H9 (cell line): Measurements from ENCODE around the gene CPNE2. TPM values are rescaled to one million over a fixed set of nuclear protein-coding genes. Genes with fewer than 3 reads are reported as not detected.

Source experiments
- DNase-seq: peaks from one replicate; pipeline ENCODE4 v3.0.0-alpha.2; 2017
- H2AFZ ChIP-seq: one replicate; pipeline ENCODE4 v1.6.1; 2013; ENCODE audit warnings: mild to moderate bottlenecking, low read length, control low read depth, moderate library complexity
- H2AK5ac ChIP-seq: 2 replicates; pipeline ENCODE4 v1.6.1; 2013; ENCODE audit warnings: low read length, control low read depth, mixed read lengths; ENCODE audit not compliant: insufficient read length
- H2BK120ac ChIP-seq: one replicate; pipeline ENCODE4 v1.6.1; 2013; ENCODE audit warnings: low read depth, mild to moderate bottlenecking, low read length, control low read depth, inconsistent platforms; ENCODE audit not compliant: poor library complexity, severe bottlenecking
- H2BK12ac ChIP-seq: 2 replicates; pipeline ENCODE4 v1.6.1; 2013; ENCODE audit warnings: low read length, control low read depth, mixed read lengths, low read depth; ENCODE audit not compliant: insufficient read length
- H2BK15ac ChIP-seq: 2 replicates; pipeline ENCODE4 v1.6.1; 2013; ENCODE audit warnings: low read depth, low read length, control low read depth
- H2BK20ac ChIP-seq: one replicate; pipeline ENCODE4 v1.6.1; 2013; ENCODE audit warnings: low read depth, mild to moderate bottlenecking, low read length, control low read depth, inconsistent platforms; ENCODE audit not compliant: poor library complexity, severe bottlenecking
- H2BK5ac ChIP-seq: 2 replicates; pipeline ENCODE4 v1.6.1; 2013; ENCODE audit warnings: low read length, control low read depth, mixed read lengths; ENCODE audit not compliant: insufficient read length
- H3K14ac ChIP-seq: 2 replicates; pipeline ENCODE4 v1.6.1; 2013; ENCODE audit warnings: low read length, control low read depth; ENCODE audit not compliant: insufficient read depth
- H3K18ac ChIP-seq: 2 replicates; pipeline ENCODE4 v1.6.1; 2013; ENCODE audit warnings: low read depth, mild to moderate bottlenecking, mixed read lengths, low read length, control low read depth; ENCODE audit not compliant: insufficient read length
- H3K23ac ChIP-seq: 2 replicates; pipeline ENCODE4 v1.6.1; 2013; ENCODE audit warnings: low read length, control low read depth, mixed read lengths, low read depth; ENCODE audit not compliant: insufficient read length
- H3K23me2 ChIP-seq: 2 replicates; pipeline ENCODE4 v1.6.1; 2013; ENCODE audit warnings: low read depth, mild to moderate bottlenecking, mixed read lengths, low read length, control low read depth; ENCODE audit not compliant: insufficient read length, poor library complexity, severe bottlenecking
- H3K27ac ChIP-seq: 2 replicates; pipeline ENCODE4 v1.5.1; 2013; ENCODE audit warnings: low read length, control low read depth, mixed read lengths, low read depth; ENCODE audit not compliant: insufficient read length
- H3K27me3 ChIP-seq: 2 replicates; pipeline ENCODE4 v1.6.1; 2013; ENCODE audit warnings: low read length, control low read depth, inconsistent platforms; ENCODE audit not compliant: insufficient read depth
- H3K4ac ChIP-seq: 2 replicates; pipeline ENCODE4 v1.6.1; 2013; ENCODE audit warnings: low read depth, mild to moderate bottlenecking, control low read depth, inconsistent platforms, low read length, moderate library complexity
- H3K4me1 ChIP-seq: 2 replicates; pipeline ENCODE4 v1.6.1; 2013; ENCODE audit warnings: low read length, control low read depth, inconsistent platforms; ENCODE audit not compliant: insufficient read depth
- H3K4me2 ChIP-seq: 2 replicates; pipeline ENCODE4 v1.6.1; 2013; ENCODE audit warnings: low read length, control low read depth, mixed read lengths; ENCODE audit not compliant: insufficient read length, insufficient read depth
- H3K56ac ChIP-seq: 2 replicates; pipeline ENCODE4 v1.6.1; 2013; ENCODE audit warnings: low read depth, mild to moderate bottlenecking, mixed read lengths, low read length, control low read depth; ENCODE audit not compliant: insufficient read length
- H3K79me1 ChIP-seq: 2 replicates; pipeline ENCODE4 v1.6.1; 2013; ENCODE audit warnings: low read depth, mild to moderate bottlenecking, moderate library complexity, low read length, control low read depth, inconsistent platforms; ENCODE audit not compliant: insufficient read depth, poor library complexity, severe bottlenecking
- H3K79me2 ChIP-seq: 2 replicates; pipeline ENCODE4 v1.6.1; 2013; ENCODE audit warnings: low read length, control low read depth, inconsistent platforms; ENCODE audit not compliant: insufficient read depth
- H3K9ac ChIP-seq: 2 replicates; pipeline ENCODE4 v1.6.1; 2013; ENCODE audit warnings: low read length, control low read depth, mixed read lengths; ENCODE audit not compliant: insufficient read length; ENCODE audit errors: extremely low read depth
- H3K9me3 ChIP-seq: one replicate; pipeline ENCODE4 v1.6.1; 2013; ENCODE audit warnings: low read depth, low read length, inconsistent platforms; ENCODE audit not compliant: control insufficient read depth
- H3T11ph ChIP-seq: one replicate; pipeline ENCODE4 v1.6.1; 2013; ENCODE audit warnings: mild to moderate bottlenecking, low read length, control low read depth, inconsistent platforms
- H4K20me1 ChIP-seq: one replicate; pipeline ENCODE4 v1.6.1; 2013; ENCODE audit not compliant: control insufficient read depth, insufficient read length, insufficient read depth
- H4K5ac ChIP-seq: 2 replicates; pipeline ENCODE4 v1.6.1; 2013; ENCODE audit warnings: low read depth, mild to moderate bottlenecking, mixed read lengths, low read length, control low read depth; ENCODE audit not compliant: insufficient read length
- H4K8ac ChIP-seq: replicated peaks from 2 replicates; pipeline ENCODE4 v1.6.1; 2013; ENCODE audit warnings: low read length, control low read depth, mixed read lengths, low read depth; ENCODE audit not compliant: insufficient read length
- H4K91ac ChIP-seq: 2 replicates; pipeline ENCODE4 v1.6.1; 2013; ENCODE audit warnings: low read depth, mild to moderate bottlenecking, moderate library complexity, mixed read lengths, low read length, control low read depth; ENCODE audit not compliant: insufficient read length
- H3K27ac Mint-ChIP-seq, 3 experiments: 2 replicates in 2 of 3; 3 replicates in 1 of 3; pipeline ENCODE4 v1.8.0; 2020 to 2021; ENCODE audit warnings: mixed read lengths in 3 of 3, mild to moderate bottlenecking in 1 of 3, moderate library complexity in 1 of 3
- H3K27me3 Mint-ChIP-seq: 2 replicates; pipeline ENCODE4 v1.8.0; 2021; ENCODE audit warnings: low read depth, mild to moderate bottlenecking, moderate library complexity, mixed read lengths
- H3K36me3 Mint-ChIP-seq, 3 experiments: 2 replicates in 2 of 3; 3 replicates in 1 of 3; pipeline ENCODE4 v1.8.0; 2020 to 2021; ENCODE audit warnings: low read depth in 3 of 3, mixed read lengths in 3 of 3; ENCODE audit not compliant: insufficient read depth in 1 of 3
- H3K4me1 Mint-ChIP-seq, 2 experiments: 2 replicates each; pipeline ENCODE4 v1.8.0; 2020; ENCODE audit warnings: mixed read lengths in 2 of 2
- H3K4me3 Mint-ChIP-seq, 2 experiments: 2 replicates in 1 of 2; 3 replicates in 1 of 2; pipeline ENCODE4 v1.8.0; 2020 to 2021; ENCODE audit warnings: mild to moderate bottlenecking in 2 of 2, mixed read lengths in 2 of 2, moderate library complexity in 1 of 2
- H3K9me3 Mint-ChIP-seq, 2 experiments: 2 replicates in 1 of 2; 3 replicates in 1 of 2; pipeline ENCODE4 v1.8.0; 2020; ENCODE audit warnings: mild to moderate bottlenecking in 2 of 2, mixed read lengths in 2 of 2, moderate library complexity in 1 of 2
- CTCF ChIP-seq: fragments of 200-600 bp; sonication (generic); conservative IDR thresholded peaks from 3 replicates; pipeline ENCODE4 v1.8.0; 2021; ENCODE audit warnings: antibody characterized with exemption, mild to moderate bottlenecking
- WGBS: extraction: QIAGEN DNeasy Blood & Tissue Kit; methylation state at CpG from one replicate; pipeline ENCODE4 v1.1.7; 2013; ENCODE audit warnings: missing lambda C conversion rate, low lambda C conversion rate, mixed read lengths; ENCODE audit not compliant: insufficient read length; ENCODE audit errors: extremely low coverage; 5-methylcytosine and 5-hydroxymethylcytosine counted together
- total RNA-seq: library from RNA; stranded (reverse); gene quantifications from 2 replicates; pipeline ENCODE4 v1.2.1, GENCODE V29; 2021

The CPNE2 gene
- total RNA-seq, 1 experiment from 2014 or later = 8.0 TPM

GRCh38 chr16:57128771-57129389 is 36.5 kb downstream of the CPNE2 start:
- Mint-ChIP-seq H3K36me3 (no peaks in the 10 kb centered on the region), H3K4me3 (no peak overlapping the region)
- H2BK15ac ChIP-seq = no peak overlapping the region

More at GRCh38 chr16:57128771-57129389, 36.5 kb downstream of the CPNE2 start:
- no peak for DNase-seq
- Histone ChIP-seq H3K18ac (no peak overlapping the region), H3K23me2 (no peaks in the 10 kb centered on the region), H3K9me3 (no peaks in the 10 kb centered on the region), H4K8ac (no peak overlapping the region), H2AFZ (no peak overlapping the region), H3K23ac (no peak overlapping the region), H4K20me1 (no peaks in the 10 kb centered on the region), H2BK20ac (no peak overlapping the region), H2AK5ac (no peak overlapping the region), H3T11ph (no peak overlapping the region), H4K91ac (no peak overlapping the region), H2BK120ac (no peak overlapping the region), H3K9ac (no peak overlapping the region), H3K27ac (no peak overlapping the region), H3K79me2 (no peaks in the 10 kb centered on the region), H3K4me2 (no peak overlapping the region), H2BK5ac (no peak overlapping the region), H3K56ac (no peak overlapping the region), H2BK12ac (no peak overlapping the region), H3K4ac (no peak overlapping the region), H3K4me1 (no peaks in the 10 kb centered on the region), H3K14ac (no peak overlapping the region; the same call in 1 of the 2 replicates), H4K5ac (no peak overlapping the region), H3K79me1 (no peaks in the 10 kb centered on the region), H3K27me3 (no peaks in the 10 kb centered on the region)
- no peaks in the 10 kb centered on the region for H3K9me3 Mint-ChIP-seq
- H3K27me3 Mint-ChIP-seq = no peaks in the 10 kb centered on the region
- H3K27ac Mint-ChIP-seq = peak overlapping the region in 2 of 3 experiments; percentile 54 to 93; a peak in 5 of 7 replicates
- no peak for TF ChIP-seq CTCF
- no CpG with 5 or more reads among the region's 11 CpGs for WGBS
- peaks cover 7 to 14% of the 10 kb centered on the region in 2 experiments for H3K4me1 Mint-ChIP-seq
